Stimulated activated CD4-positive, alpha-beta T cell treated with anti-CD3 and anti-CD28 coated beads, Interleukin-4, amount 100 ng/mL, for 4 hours (primary cell): ENCODE results near the gene CDK18.

Source experiments
- DNase-seq, 2 experiments: peaks; one replicate each; pipeline ENCODE4 v3.0.0-alpha.2; 2020

The CDK18 gene

GRCh38 chr1:205542367-205542766 lies 37.9 kb downstream of the CDK18 start:
- DNase-seq, result no peak

GRCh38 chr1:205543351-205544301 lies 39.2 kb downstream of the CDK18 start:
- DNase-seq, result no peak

- no peak for DNase-seq
Observed at GRCh38 chr1:205545001-205545919, 40.8 kb downstream of the CDK18 start.

GRCh38 chr1:205545991-205546390 lies 41.5 kb downstream of the CDK18 start:
- DNase-seq, result no peak

- DNase-seq, result no peak
Observed at GRCh38 chr1:205546541-205546940, 42.1 kb downstream of the CDK18 start.

GRCh38 chr1:205547936-205548827 lies 43.7 kb downstream of the CDK18 start:
- no peak for DNase-seq

- no peak for DNase-seq
Observed at GRCh38 chr1:205554026-205554811, 49.8 kb downstream of the CDK18 start.

- no peak for DNase-seq
Observed at GRCh38 chr1:205561501-205562203, 57.2 kb downstream of the CDK18 start.

- no peak for DNase-seq
Observed at GRCh38 chr1:205563927-205564441, 59.5 kb downstream of the CDK18 start.

GRCh38 chr1:205565799-205566198 lies 61.3 kb downstream of the CDK18 start:
- DNase-seq, result no peak

GRCh38 chr1:205567716-205568115 lies 63.2 kb downstream of the CDK18 start:
- DNase-seq, result no peak

- DNase-seq, result no peak
Observed at GRCh38 chr1:205568135-205568468, 63.6 kb downstream of the CDK18 start.

- DNase-seq, result no peak
Observed at GRCh38 chr1:205568469-205569361, 64.2 kb downstream of the CDK18 start.

GRCh38 chr1:205569411-205570172 lies 65.1 kb downstream of the CDK18 start:
- DNase-seq, result no peak

GRCh38 chr1:205570173-205570501 lies 65.7 kb downstream of the CDK18 start:
- DNase-seq, result no peak

- DNase-seq, result no peak
Observed at GRCh38 chr1:205570796-205571537, 66.5 kb downstream of the CDK18 start.

GRCh38 chr1:205571747-205572146 lies 67.3 kb downstream of the CDK18 start:
- DNase-seq, result no peak

GRCh38 chr1:205572421-205572820 lies 68.0 kb downstream of the CDK18 start:
- no peak for DNase-seq
